Ovary (tissue), 9 donors: ENCODE measurements around the gene SEBOX. TPM values are rescaled to one million over a fixed set of nuclear protein-coding genes. Genes with fewer than 3 reads are reported as not detected.

ENCODE experiments used
- DNase-seq, 5 donors: peaks; one replicate each; pipeline ENCODE4 v3.0.0-alpha.2; 2019 to 2020
- H3K27ac ChIP-seq, 2 donors: fragments of 200-600 bp; one replicate each; pipeline versions ENCODE4 v1.5.1 to v1.8.0; 2019 to 2022
- H3K27me3 ChIP-seq: fragments of 200-600 bp; one replicate; pipeline ENCODE4 v1.8.0; 2022
- H3K36me3 ChIP-seq: fragments of 200-600 bp; sonication (generic); one replicate; pipeline ENCODE4 v1.5.1; 2019
- H3K4me1 ChIP-seq: one replicate; pipeline ENCODE4 v1.8.1; 2013; ENCODE audit warnings: mild to moderate bottlenecking, moderate library complexity; ENCODE audit not compliant: insufficient read depth
- H3K4me3 ChIP-seq: fragments of 200-600 bp; sonication (generic); one replicate; pipeline ENCODE4 v1.5.1; 2017
- H3K9me3 ChIP-seq, 2 donors: fragments of 200-600 bp in 1 of 2; sonication (generic) in 1 of 2; one replicate each; pipeline versions ENCODE4 v1.5.1 to v1.8.1; 2013 to 2019; ENCODE audit warnings: mild to moderate bottlenecking in 1 of 2, moderate library complexity in 1 of 2
- CTCF ChIP-seq, 3 donors: fragments of 450-650 bp in 2 of 3; fragments of 200-600 bp in 1 of 3; IDR thresholded peaks; one replicate each; pipeline versions ENCODE4 v1.5.1 to v1.8.0; 2016 to 2022; ENCODE audit warnings: antibody characterized with exemption in 3 of 3, mild to moderate bottlenecking in 1 of 3
- EP300 ChIP-seq: sonication (generic); formaldehyde crosslinking; IDR thresholded peaks from one replicate; pipeline ENCODE4 v1.6.1; 2017; ENCODE audit warnings: antibody characterized with exemption
- POLR2A ChIP-seq: fragments of 450-650 bp; IDR thresholded peaks from one replicate; pipeline ENCODE4 v1.6.1; 2017; ENCODE audit warnings: antibody characterized with exemption, mild to moderate bottlenecking, moderate library complexity
- WGBS, 3 donors: extraction: QIAGEN DNeasy Blood & Tissue Kit in 1 of 3; methylation state at CpG; one replicate each; pipeline versions ENCODE4 v1.1.5 to v1.1.7; 2013 to 2017; 5-methylcytosine and 5-hydroxymethylcytosine counted together
- intact Hi-C, 4 donors: fragments of 100-400 bp; cut with DNase I; formaldehyde crosslinking; loops; one replicate each; pipeline versions ENCODE4 v1.11.0 to v1.15.1; 2022 to 2023
- polyA plus RNA-seq, 2 donors: library from polyadenylated mRNA; stranded (reverse); fragments of 200-250 nt in 1 of 2; fragments of 350-450 nt in 1 of 2; fragmentation: Illumina TruSeq in 1 of 2; extraction: RNeasy Lipid Tissue Mini Kit (QIAGEN cat#74804) in 1 of 2; gene quantifications; one replicate each; pipeline ENCODE4 v1.2.3, GENCODE V29; 2013 to 2014
- total RNA-seq, 7 donors: library from RNA; depleted of rRNA in 2 of 7; stranded (reverse); fragments of >200 nt in 2 of 7; fragmentation: NEBNext Ultra II Directional in 3 of 7; extraction: Animal tissue kit (Norgen Biotek cat#: 25700) in 3 of 7; gene quantifications; one replicate each; pipeline versions ENCODE4 v1.1.0 to v1.2.4, GENCODE V29; 2016 to 2023
- donor health status: DM: no; HTN: no; CAD: no; lungs with moderate emphysema.
- donor health status: DM: no; HTN: no; CAD: no.
- donor health status: Bipolar disorder and iron deficiency.
- donor health status: DM: yes; HTN: yes; CAD: no.
- donor health status: DM: no; HTN: no; CAD: no.
- donor health status: DM: yes; HTN: yes; CAD: no.

The SEBOX gene
- total and polyA plus RNA-seq, 9 donors: not detected

GRCh38 chr17:28344435-28344901 lies 20.5 kb downstream of the SEBOX start:
- no peak for DNase-seq
- no peak for TF ChIP-seq POLR2A
- no peak for TF ChIP-seq CTCF (IDR thresholded peaks at IDR 0.05)
- no peak for TF ChIP-seq EP300
- Histone ChIP-seq H3K36me3 (no peaks in the 10 kb centered on the region), H3K9me3 (no peaks in the 10 kb centered on the region), H3K4me1 (peaks cover 23% of the 10 kb centered on the region), H3K27ac (no peak overlapping the region), H3K4me3 (no peak overlapping the region), H3K27me3 (no peaks in the 10 kb centered on the region)
- intact Hi-C loops: no loop called here
- WGBS, 3 donors: 90 to 93% (median 93%) methylated on average over 19 of the region's 19 CpGs

- Histone ChIP-seq H3K4me3 (no peak overlapping the region), H3K36me3 (no peaks in the 10 kb centered on the region), H3K9me3 (no peaks in the 10 kb centered on the region), H3K27me3 (no peaks in the 10 kb centered on the region), H3K27ac (no peak overlapping the region), H3K4me1 (peaks cover 23% of the 10 kb centered on the region)
- no peak for DNase-seq
- intact Hi-C loops: no loop called here
- no peak for TF ChIP-seq CTCF (IDR thresholded peaks at IDR 0.05)
- 93 to 96% (median 93%) methylated on average over 9 of the region's 9 CpGs for WGBS, 3 donors
Observed at GRCh38 chr17:28344011-28344410, 21.0 kb downstream of the SEBOX start.

- no peaks in the 10 kb centered on the region for H3K36me3 ChIP-seq
- TF ChIP-seq POLR2A (no peak), CTCF (IDR thresholded peaks at IDR 0.05) (no peak)
- peaks cover 23% of the 10 kb centered on the region for H3K4me1 ChIP-seq
- no peak for DNase-seq
- WGBS, 3 donors: 67 to 81% (median 68%) methylated on average over 10 of the region's 10 CpGs
- no peaks in the 10 kb centered on the region for H3K27me3 ChIP-seq
- H3K27ac ChIP-seq: no peak overlapping the region
- intact Hi-C loops: no loop called here
- H3K9me3 ChIP-seq: no peaks in the 10 kb centered on the region
- H3K4me3 ChIP-seq: no peak overlapping the region
Observed at GRCh38 chr17:28343491-28343932, 21.5 kb downstream of the SEBOX start.

GRCh38 chr17:28342313-28342712 lies 22.7 kb downstream of the SEBOX start:
- H3K36me3 ChIP-seq: no peaks in the 10 kb centered on the region
- no peak for DNase-seq

More at GRCh38 chr17:28342313-28342712, 22.7 kb downstream of the SEBOX start:
- H3K27me3 ChIP-seq: no peaks in the 10 kb centered on the region
- no peak overlapping the region for H3K4me3 ChIP-seq
- no peak overlapping the region for H3K27ac ChIP-seq
- 80 to 89% (median 85%) methylated on average over 14 of the region's 14 CpGs for WGBS, 3 donors
- no peaks in the 10 kb centered on the region for H3K9me3 ChIP-seq
- peaks cover 14% of the 10 kb centered on the region for H3K4me1 ChIP-seq
- TF ChIP-seq EP300: no peak
- TF ChIP-seq CTCF (IDR thresholded peaks at IDR 0.05): no peak
- TF ChIP-seq POLR2A: no peak
- intact Hi-C loops: no loop called here
